ENCODE data around the gene RAB24. TPM values are rescaled to one million over a fixed set of nuclear protein-coding genes. Genes with fewer than 3 reads are reported as not detected.

Gene RAB24
- total RNA-seq, 5 donors from 2014 or later (not counting 1 experiment from before 2014, with no cell fraction given): 18.2 to 34.0 (median 25.2) TPM

DNA sequence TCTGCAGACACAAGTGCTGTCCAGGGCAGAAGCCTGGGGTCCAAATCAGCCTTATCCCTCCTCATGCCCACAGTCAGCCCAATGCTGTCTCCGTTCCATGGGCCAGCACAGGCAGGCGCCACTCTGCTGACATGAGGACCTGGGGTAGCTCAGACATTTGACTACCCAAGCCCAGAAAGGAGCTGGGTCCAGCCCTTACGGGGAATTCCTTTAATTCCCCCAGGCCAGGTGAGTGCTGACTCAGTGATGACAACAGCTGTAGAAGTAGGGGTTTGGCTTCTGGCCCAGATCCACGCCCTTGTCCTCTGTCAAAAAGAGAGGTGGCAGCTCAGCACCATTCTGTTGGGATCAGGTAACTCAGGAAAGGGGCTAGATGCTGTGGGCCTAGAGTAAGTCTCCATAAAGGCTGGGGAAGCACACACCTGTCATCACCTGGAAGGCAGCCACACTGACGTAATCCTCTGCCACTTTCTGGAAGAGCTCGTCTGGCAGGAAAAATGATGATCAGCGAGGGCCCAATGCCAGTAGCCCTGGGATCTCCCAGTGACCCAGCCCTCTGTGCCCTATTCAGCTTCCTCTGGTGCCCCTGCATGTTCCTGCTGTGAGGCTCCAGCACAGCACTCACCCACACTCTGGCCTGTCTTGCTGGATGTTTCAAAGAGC is 1.9 kb downstream of the RAB24 start:
- peak overlapping the region; percentile 80 to 93 for H3K27ac Mint-ChIP-seq
- ChIA-PET CTCF (interaction anchor here in 1 of 2 donors (0.5 to 1.7 kb wide), 2 partner anchors 8 to 187 kb away, joined by 4 to 6 read pairs; no protein-coding TSS in a partner anchor), POLR2A (interaction anchor here in 1 of 2 donors (0.6 kb wide), 2 partner anchors 13 to 428 kb away, joined by 3 to 4 read pairs; no protein-coding TSS in a partner anchor)
- Histone ChIP-seq H3K36me3 (ENCODE audit: control insufficient read depth in 2 of 2, extremely low read depth in 1 of 2, insufficient read depth in 1 of 2, low read length in 1 of 2) (peaks cover 0 to 15% of the 10 kb centered on the region in 2 donors), H3K4me3 (ENCODE audit: control insufficient read depth in 1 of 2, extremely low read depth in 1 of 2, low read length in 1 of 2) (no peak overlapping the region), H3K9me3 (no peaks in the 10 kb centered on the region), H3K27ac (ENCODE audit: low read length) (peak overlapping the region; percentile 73), H3K27me3 (replicated peaks in 1 of 2; ENCODE audit: control insufficient read depth in 2 of 2, extremely low read depth in 1 of 2, insufficient read depth in 2 of 2, low read length in 1 of 2) (no peaks in the 10 kb centered on the region), H3K4me1 (ENCODE audit: control insufficient read depth in 1 of 2, extremely low read depth in 1 of 2, insufficient read depth in 2 of 2, low read length in 2 of 2) (peaks cover 21 to 69% of the 10 kb centered on the region in 2 experiments)
- ATAC-seq (replicated peaks in 1 of 4) (no peak), DNase-seq (peak in 1 of 35 experiments; percentile 42)
- peaks cover 11% of the 10 kb centered on the region for H3K36me3 Mint-ChIP-seq
- peaks cover 72 to 80% (median 74%) of the 10 kb centered on the region in 3 donors for H3K4me1 Mint-ChIP-seq
- no peaks in the 10 kb centered on the region for H3K27me3 Mint-ChIP-seq
- WGBS (ENCODE audit: insufficient coverage): 91% methylated on average over 6 of the region's 7 CpGs
- H3K9me3 Mint-ChIP-seq: no peaks in the 10 kb centered on the region
- H3K4me3 Mint-ChIP-seq: peak overlapping the region; percentile 91 to 94 (median 92)

DNA sequence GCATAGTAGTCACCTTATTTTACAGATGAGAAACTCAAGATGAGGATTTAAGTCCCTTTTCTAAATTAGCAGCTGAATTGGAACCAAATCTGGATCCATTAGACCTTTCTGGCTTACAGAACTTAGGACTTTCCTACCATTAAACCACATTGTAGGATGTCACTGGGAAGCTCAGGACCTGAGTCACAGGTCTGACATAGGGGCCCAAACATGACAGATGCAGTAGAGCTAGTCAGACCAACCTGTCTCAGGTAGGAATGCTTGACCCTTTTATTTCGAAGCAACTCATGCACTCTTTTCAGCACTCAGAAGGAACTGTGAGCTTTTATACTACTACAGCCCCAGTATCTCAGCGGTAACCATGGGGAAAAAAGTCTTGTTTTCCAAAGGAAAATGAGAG is 2.6 kb downstream of the RAB24 start:
- no peaks in the 10 kb centered on the region for H3K27me3 ChIP-seq (replicated peaks in 1 of 2; ENCODE audit: control insufficient read depth in 2 of 2, extremely low read depth in 1 of 2, insufficient read depth in 2 of 2, low read length in 1 of 2)
- H3K9me3 Mint-ChIP-seq: no peaks in the 10 kb centered on the region
- H3K4me1 Mint-ChIP-seq: peaks cover 74 to 81% (median 80%) of the 10 kb centered on the region in 3 donors
- H3K4me3 ChIP-seq (ENCODE audit: control insufficient read depth in 1 of 2, extremely low read depth in 1 of 2, low read length in 1 of 2): no peak overlapping the region
- H3K36me3 Mint-ChIP-seq: peaks cover 8% of the 10 kb centered on the region
- ATAC-seq (replicated peaks in 1 of 4): no peak
- POLR2A ChIA-PET: interaction anchor here in 1 of 2 donors (0.6 kb wide), 1 partner anchor 428 kb away, joined by 3 read pairs; no protein-coding TSS in a partner anchor
- DNase-seq: no peak
- CTCF ChIA-PET: interaction anchor here in 1 of 2 donors (1.7 kb wide), 1 partner anchor 9 kb away, joined by 4 read pairs; no protein-coding TSS in a partner anchor
- H3K4me3 Mint-ChIP-seq: peak overlapping the region in 2 of 3 donors; percentile 57 to 92
- H3K36me3 ChIP-seq (ENCODE audit: control insufficient read depth in 2 of 2, extremely low read depth in 1 of 2, insufficient read depth in 1 of 2, low read length in 1 of 2): peaks cover 0 to 17% of the 10 kb centered on the region in 2 donors
- no peaks in the 10 kb centered on the region for H3K9me3 ChIP-seq
- peak overlapping the region; percentile 73 for H3K27ac ChIP-seq (ENCODE audit: low read length)
- H3K27me3 Mint-ChIP-seq: no peaks in the 10 kb centered on the region
- H3K4me1 ChIP-seq (ENCODE audit: control insufficient read depth in 1 of 2, extremely low read depth in 1 of 2, insufficient read depth in 2 of 2, low read length in 2 of 2): peaks cover 25 to 74% of the 10 kb centered on the region in 2 experiments
- no CpG with 5 or more reads among the region's 2 CpGs for WGBS (ENCODE audit: insufficient coverage)
- H3K27ac Mint-ChIP-seq: peak overlapping the region; percentile 93 to 94

- Mint-ChIP-seq H3K36me3 (peaks cover 13% of the 10 kb centered on the region), H3K9me3 (no peaks in the 10 kb centered on the region), H3K27me3 (no peaks in the 10 kb centered on the region), H3K4me1 (peaks cover 74 to 81% (median 80%) of the 10 kb centered on the region in 3 donors), H3K4me3 (peak overlapping the region; percentile 57 to 92 (median 57)), H3K27ac (peak overlapping the region; percentile 93 to 94)
- ChIA-PET CTCF (interaction anchor here (1.3 to 1.6 kb wide), 2 partner anchors 10 kb away, joined by 3 to 6 read pairs; no protein-coding TSS in a partner anchor), POLR2A (no interaction called here)
- Histone ChIP-seq H3K27me3 (replicated peaks in 1 of 2; ENCODE audit: control insufficient read depth in 2 of 2, extremely low read depth in 1 of 2, insufficient read depth in 2 of 2, low read length in 1 of 2) (no peaks in the 10 kb centered on the region), H3K27ac (ENCODE audit: low read length) (peak overlapping the region; percentile 73), H3K9me3 (no peaks in the 10 kb centered on the region), H3K4me1 (ENCODE audit: control insufficient read depth in 1 of 2, extremely low read depth in 1 of 2, insufficient read depth in 2 of 2, low read length in 2 of 2) (peaks cover 31 to 74% of the 10 kb centered on the region in 2 experiments), H3K4me3 (ENCODE audit: control insufficient read depth in 1 of 2, extremely low read depth in 1 of 2, low read length in 1 of 2) (no peak overlapping the region), H3K36me3 (ENCODE audit: control insufficient read depth in 2 of 2, extremely low read depth in 1 of 2, insufficient read depth in 1 of 2, low read length in 1 of 2) (peaks cover 0 to 17% of the 10 kb centered on the region in 2 donors)
- 0% methylated on average over 2 of the region's 4 CpGs for WGBS (ENCODE audit: insufficient coverage)
- ATAC-seq (replicated peaks in 1 of 4) (peak; percentile 7 to 62 (median 30)), DNase-seq (peak in 32 of 35 experiments; percentile 26 to 81 (median 54))
Observed at GRCh38 chr5:177300236-177300880, 3.2 kb downstream of the RAB24 start.

GRCh38 chr5:177299697-177300096 is 3.8 kb downstream of the RAB24 start:
- CTCF ChIA-PET: interaction anchor here (0.6 to 1.6 kb wide), 4 partner anchors 10 to 73 kb away, joined by 3 to 6 read pairs (median 4); no protein-coding TSS in a partner anchor
- H3K27me3 ChIP-seq (replicated peaks in 1 of 2; ENCODE audit: control insufficient read depth in 2 of 2, extremely low read depth in 1 of 2, insufficient read depth in 2 of 2, low read length in 1 of 2): no peaks in the 10 kb centered on the region
- Mint-ChIP-seq H3K4me3 (peak overlapping the region in 1 of 3 donors; percentile 92), H3K27ac (peak overlapping the region; percentile 87 to 88), H3K27me3 (no peaks in the 10 kb centered on the region), H3K9me3 (no peaks in the 10 kb centered on the region), H3K36me3 (peaks cover 12% of the 10 kb centered on the region), H3K4me1 (peaks cover 73 to 79% (median 78%) of the 10 kb centered on the region in 3 donors)
- peak overlapping the region; percentile 73 for H3K27ac ChIP-seq (ENCODE audit: low read length)
- no peak for ATAC-seq (replicated peaks in 1 of 4)
- POLR2A ChIA-PET: no interaction called here
- no peak for DNase-seq
- no peaks in the 10 kb centered on the region for H3K9me3 ChIP-seq
- no peak overlapping the region for H3K4me3 ChIP-seq (ENCODE audit: control insufficient read depth in 1 of 2, extremely low read depth in 1 of 2, low read length in 1 of 2)
- WGBS (ENCODE audit: insufficient coverage): 89% methylated on average over 3 of the region's 9 CpGs
- H3K4me1 ChIP-seq (ENCODE audit: control insufficient read depth in 1 of 2, extremely low read depth in 1 of 2, insufficient read depth in 2 of 2, low read length in 2 of 2): peaks cover 31 to 68% of the 10 kb centered on the region in 2 experiments
- peaks cover 0 to 23% of the 10 kb centered on the region in 2 donors for H3K36me3 ChIP-seq (ENCODE audit: control insufficient read depth in 2 of 2, extremely low read depth in 1 of 2, insufficient read depth in 1 of 2, low read length in 1 of 2)

- DNase-seq (no peak), ATAC-seq (replicated peaks in 1 of 4) (no peak)
- H3K27ac ChIP-seq (ENCODE audit: low read length): peak overlapping the region; percentile 21
- ChIA-PET POLR2A (no interaction called here), CTCF (no interaction called here)
- H3K36me3 ChIP-seq (ENCODE audit: control insufficient read depth in 2 of 2, extremely low read depth in 1 of 2, insufficient read depth in 1 of 2, low read length in 1 of 2): peaks cover 6 to 38% of the 10 kb centered on the region in 2 donors
- H3K4me1 ChIP-seq (ENCODE audit: control insufficient read depth in 1 of 2, extremely low read depth in 1 of 2, insufficient read depth in 2 of 2, low read length in 2 of 2): peaks cover 29 to 56% of the 10 kb centered on the region in 2 experiments
- H3K27me3 ChIP-seq (replicated peaks in 1 of 2; ENCODE audit: control insufficient read depth in 2 of 2, extremely low read depth in 1 of 2, insufficient read depth in 2 of 2, low read length in 1 of 2): no peaks in the 10 kb centered on the region
- peaks cover 28% of the 10 kb centered on the region for H3K36me3 Mint-ChIP-seq
- peaks cover 64 to 71% (median 67%) of the 10 kb centered on the region in 3 donors for H3K4me1 Mint-ChIP-seq
- H3K9me3 Mint-ChIP-seq: no peaks in the 10 kb centered on the region
- H3K4me3 Mint-ChIP-seq: no peak overlapping the region
- no peaks in the 10 kb centered on the region for H3K9me3 ChIP-seq
- no peaks in the 10 kb centered on the region for H3K27me3 Mint-ChIP-seq
- H3K4me3 ChIP-seq (ENCODE audit: control insufficient read depth in 1 of 2, extremely low read depth in 1 of 2, low read length in 1 of 2): no peak overlapping the region
- WGBS (ENCODE audit: insufficient coverage): 83% methylated on average over 2 of the region's 2 CpGs
- peak overlapping the region in 1 of 2 donors; percentile 58 for H3K27ac Mint-ChIP-seq
Observed at GRCh38 chr5:177297922-177298321, 5.6 kb downstream of the RAB24 start.

- peaks cover 21 to 43% of the 10 kb centered on the region in 2 experiments for H3K4me1 ChIP-seq (ENCODE audit: control insufficient read depth in 1 of 2, extremely low read depth in 1 of 2, insufficient read depth in 2 of 2, low read length in 2 of 2)
- peak overlapping the region; percentile 17 for H3K27ac ChIP-seq (ENCODE audit: low read length)
- no peaks in the 10 kb centered on the region for H3K27me3 ChIP-seq (replicated peaks in 1 of 2; ENCODE audit: control insufficient read depth in 2 of 2, extremely low read depth in 1 of 2, insufficient read depth in 2 of 2, low read length in 1 of 2)
- WGBS (ENCODE audit: insufficient coverage): 37% methylated on average over 3 of the region's 4 CpGs
- ATAC-seq (replicated peaks in 1 of 4) (peak in 2 of 4 experiments; percentile 52 to 58), DNase-seq (no peak)
- Mint-ChIP-seq H3K27me3 (no peaks in the 10 kb centered on the region), H3K4me1 (peaks cover 53 to 57% (median 56%) of the 10 kb centered on the region in 3 donors), H3K36me3 (peaks cover 41% of the 10 kb centered on the region), H3K27ac (peak overlapping the region; percentile 83 to 86), H3K4me3 (peak overlapping the region in 1 of 3 donors; percentile 31), H3K9me3 (no peaks in the 10 kb centered on the region)
- CTCF ChIA-PET: no interaction called here
- no peaks in the 10 kb centered on the region for H3K9me3 ChIP-seq
- H3K4me3 ChIP-seq (ENCODE audit: control insufficient read depth in 1 of 2, extremely low read depth in 1 of 2, low read length in 1 of 2): no peak overlapping the region
- POLR2A ChIA-PET: no interaction called here
- peaks cover 10 to 51% of the 10 kb centered on the region in 2 donors for H3K36me3 ChIP-seq (ENCODE audit: control insufficient read depth in 2 of 2, extremely low read depth in 1 of 2, insufficient read depth in 1 of 2, low read length in 1 of 2)
Observed at GRCh38 chr5:177296581-177296980, 6.9 kb downstream of the RAB24 start.

Measured in T-cell (primary cell).